SK-N-SH treated with all-trans-retinoic acid at 6 μM for 48 hours (cell line): ENCODE results near the gene SH3D19.

Experiments
- ATAC-seq: fragments of 200-7000 bp; cut with Tn5 transposase; 3 replicates; pipeline ENCODE4 v1.9.1; 2020; ENCODE audit warnings: mild to moderate bottlenecking, moderate library complexity
- ARNTL ChIP-seq: fragments of 450-650 bp; formaldehyde crosslinking; IDR thresholded peaks from 2 replicates; pipeline ENCODE4 v1.5.0; 2020; ENCODE audit warnings: low read depth, mild to moderate bottlenecking, moderate library complexity, borderline replicate concordance
- BACH2 ChIP-seq: fragments of 250-450 bp; sonication (Bioruptor Pico); IDR thresholded peaks from 2 replicates; pipeline ENCODE4 v1.9.0; 2021; ENCODE audit warnings: mild to moderate bottlenecking, borderline replicate concordance
- CSDC2 ChIP-seq: fragments of 250-450 bp; sonication (Bioruptor Pico); IDR thresholded peaks from 2 replicates; pipeline ENCODE4 v1.5.0; 2020; ENCODE audit warnings: mild to moderate bottlenecking, moderate library complexity
- ESRRG ChIP-seq: fragments of 250-450 bp; sonication (Bioruptor Pico); IDR thresholded peaks from 2 replicates; pipeline ENCODE4 v1.6.1; 2021; ENCODE audit warnings: mild to moderate bottlenecking
- GLIS3 ChIP-seq: fragments of 250-450 bp; sonication (Bioruptor Pico); IDR thresholded peaks from 2 replicates; pipeline ENCODE4 v1.5.0; 2020; ENCODE audit warnings: mild to moderate bottlenecking, moderate library complexity
- ISL1 ChIP-seq: fragments of 250-450 bp; sonication (Bioruptor Pico); IDR thresholded peaks from 2 replicates; pipeline ENCODE4 v2.1.2; 2022; ENCODE audit warnings: mild to moderate bottlenecking, moderate library complexity
- OSR1 ChIP-seq: fragments of 250-450 bp; sonication (Bioruptor Pico); IDR thresholded peaks from 2 replicates; pipeline ENCODE4 v1.8.0; 2022; ENCODE audit warnings: moderate library complexity, mild to moderate bottlenecking, inconsistent platforms
- PPARA ChIP-seq: fragments of 250-450 bp; sonication (Bioruptor Pico); IDR thresholded peaks from 2 replicates; pipeline ENCODE4 v1.5.0; 2020; ENCODE audit warnings: mild to moderate bottlenecking, borderline replicate concordance
- RARB ChIP-seq: fragments of 250-450 bp; sonication (Bioruptor Pico); IDR thresholded peaks from 2 replicates; pipeline ENCODE4 v1.8.0; 2021; ENCODE audit warnings: mild to moderate bottlenecking, moderate library complexity
- TCF4 ChIP-seq: fragments of 250-450 bp; sonication (Bioruptor Pico); IDR thresholded peaks from 2 replicates; pipeline ENCODE4 v1.8.0; 2021; ENCODE audit warnings: mild to moderate bottlenecking, moderate library complexity, borderline replicate concordance
- TOX ChIP-seq: fragments of 250-450 bp; sonication (Bioruptor Pico); IDR thresholded peaks from 2 replicates; pipeline ENCODE4 v1.8.0; 2021; ENCODE audit warnings: mild to moderate bottlenecking, moderate library complexity, borderline replicate concordance
- ZC3H10 ChIP-seq: fragments of 250-450 bp; sonication (Bioruptor Pico); IDR thresholded peaks from 2 replicates; pipeline ENCODE4 v1.5.1; 2021; ENCODE audit warnings: mild to moderate bottlenecking, moderate library complexity
- ZFP3 ChIP-seq: fragments of 250-450 bp; sonication (Bioruptor Pico); IDR thresholded peaks from 2 replicates; pipeline ENCODE4 v1.5.0; 2020; ENCODE audit warnings: mild to moderate bottlenecking, moderate library complexity
- ZFP30 ChIP-seq: fragments of 450-650 bp; formaldehyde crosslinking; IDR thresholded peaks from 2 replicates; pipeline ENCODE4 v1.5.0; 2022; ENCODE audit warnings: mild to moderate bottlenecking, moderate library complexity
- ZNF565 ChIP-seq: fragments of 450-650 bp; formaldehyde crosslinking; conservative IDR thresholded peaks from 2 replicates; pipeline ENCODE4 v1.5.0; 2020; ENCODE audit warnings: low read depth, mild to moderate bottlenecking, moderate library complexity
- ZNF70 ChIP-seq: fragments of 450-650 bp; formaldehyde crosslinking; IDR thresholded peaks from 2 replicates; pipeline ENCODE4 v1.5.0; 2020; ENCODE audit warnings: mild to moderate bottlenecking, moderate library complexity
- ZNF8 ChIP-seq: fragments of 450-650 bp; formaldehyde crosslinking; IDR thresholded peaks from 2 replicates; pipeline ENCODE4 v1.5.0; 2020; ENCODE audit warnings: mild to moderate bottlenecking, moderate library complexity
- TF ChIP-seq, protein P1 (sequence below): fragments of 250-450 bp; sonication (Bioruptor Pico); IDR thresholded peaks from 2 replicates; pipeline ENCODE4 v1.8.0; 2020; ENCODE audit warnings: mild to moderate bottlenecking, moderate library complexity, borderline replicate concordance
- TF ChIP-seq, protein P2 (sequence below): fragments of 250-450 bp; sonication (Bioruptor Pico); IDR thresholded peaks from 2 replicates; pipeline ENCODE4 v1.5.1; 2020; ENCODE audit warnings: low read depth, mild to moderate bottlenecking, moderate library complexity
- TF ChIP-seq, protein P3 (sequence below): fragments of 250-450 bp; sonication (Bioruptor Pico); IDR thresholded peaks from 2 replicates; pipeline ENCODE4 v1.5.1; 2021; ENCODE audit warnings: mild to moderate bottlenecking, moderate library complexity
- TF ChIP-seq, protein P4 (sequence below): fragments of 250-450 bp; sonication (Bioruptor Pico); IDR thresholded peaks from 2 replicates; pipeline ENCODE4 v1.5.0; 2020; ENCODE audit warnings: mild to moderate bottlenecking, moderate library complexity
- TF ChIP-seq, protein P5 (sequence below): fragments of 250-450 bp; sonication (Bioruptor Pico); IDR thresholded peaks from 2 replicates; pipeline ENCODE4 v1.8.0; 2021; ENCODE audit warnings: low read depth, mild to moderate bottlenecking, moderate library complexity, borderline replicate concordance

The SH3D19 gene

DNA sequence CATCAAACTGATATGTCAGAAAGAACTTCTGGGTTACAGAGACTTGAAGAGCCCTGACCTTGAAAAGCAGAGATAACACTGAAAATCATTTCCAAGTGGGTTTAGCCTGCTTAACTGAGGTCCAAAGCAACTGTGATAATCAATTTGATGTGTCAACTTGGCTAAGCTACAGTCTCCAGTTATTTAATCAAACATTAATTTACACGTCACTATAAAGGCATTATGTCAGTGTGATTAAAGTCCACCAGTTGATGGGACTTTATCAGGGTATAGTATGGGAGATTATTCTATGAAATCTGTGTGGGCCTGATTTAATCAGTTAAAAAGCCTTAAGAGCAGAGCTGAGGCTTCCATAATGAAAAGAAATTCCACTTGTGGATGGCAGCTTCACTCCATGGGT is 117.5 kb downstream of the SH3D19 start:
- TF ChIP-seq BACH2 (CRISPR knock-in tag) (no peak), ZNF565 (CRISPR knock-in tag) (no peak), ZNF70 (CRISPR knock-in tag) (no peak)
- TF ChIP-seq, protein P1, sequence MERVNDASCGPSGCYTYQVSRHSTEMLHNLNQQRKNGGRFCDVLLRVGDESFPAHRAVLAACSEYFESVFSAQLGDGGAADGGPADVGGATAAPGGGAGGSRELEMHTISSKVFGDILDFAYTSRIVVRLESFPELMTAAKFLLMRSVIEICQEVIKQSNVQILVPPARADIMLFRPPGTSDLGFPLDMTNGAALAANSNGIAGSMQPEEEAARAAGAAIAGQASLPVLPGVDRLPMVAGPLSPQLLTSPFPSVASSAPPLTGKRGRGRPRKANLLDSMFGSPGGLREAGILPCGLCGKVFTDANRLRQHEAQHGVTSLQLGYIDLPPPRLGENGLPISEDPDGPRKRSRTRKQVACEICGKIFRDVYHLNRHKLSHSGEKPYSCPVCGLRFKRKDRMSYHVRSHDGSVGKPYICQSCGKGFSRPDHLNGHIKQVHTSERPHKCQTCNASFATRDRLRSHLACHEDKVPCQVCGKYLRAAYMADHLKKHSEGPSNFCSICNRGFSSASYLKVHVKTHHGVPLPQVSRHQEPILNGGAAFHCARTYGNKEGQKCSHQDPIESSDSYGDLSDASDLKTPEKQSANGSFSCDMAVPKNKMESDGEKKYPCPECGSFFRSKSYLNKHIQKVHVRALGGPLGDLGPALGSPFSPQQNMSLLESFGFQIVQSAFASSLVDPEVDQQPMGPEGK (CRISPR knock-in tag) = no peak
- TF ChIP-seq, protein P2, sequence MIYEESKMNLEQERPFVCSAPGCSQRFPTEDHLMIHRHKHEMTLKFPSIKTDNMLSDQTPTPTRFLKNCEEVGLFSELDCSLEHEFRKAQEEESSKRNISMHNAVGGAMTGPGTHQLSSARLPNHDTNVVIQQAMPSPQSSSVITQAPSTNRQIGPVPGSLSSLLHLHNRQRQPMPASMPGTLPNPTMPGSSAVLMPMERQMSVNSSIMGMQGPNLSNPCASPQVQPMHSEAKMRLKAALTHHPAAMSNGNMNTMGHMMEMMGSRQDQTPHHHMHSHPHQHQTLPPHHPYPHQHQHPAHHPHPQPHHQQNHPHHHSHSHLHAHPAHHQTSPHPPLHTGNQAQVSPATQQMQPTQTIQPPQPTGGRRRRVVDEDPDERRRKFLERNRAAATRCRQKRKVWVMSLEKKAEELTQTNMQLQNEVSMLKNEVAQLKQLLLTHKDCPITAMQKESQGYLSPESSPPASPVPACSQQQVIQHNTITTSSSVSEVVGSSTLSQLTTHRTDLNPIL (CRISPR knock-in tag) = no peak
- TF ChIP-seq, all 23 proteins: peak for 0
- no peak for ATAC-seq

DNA sequence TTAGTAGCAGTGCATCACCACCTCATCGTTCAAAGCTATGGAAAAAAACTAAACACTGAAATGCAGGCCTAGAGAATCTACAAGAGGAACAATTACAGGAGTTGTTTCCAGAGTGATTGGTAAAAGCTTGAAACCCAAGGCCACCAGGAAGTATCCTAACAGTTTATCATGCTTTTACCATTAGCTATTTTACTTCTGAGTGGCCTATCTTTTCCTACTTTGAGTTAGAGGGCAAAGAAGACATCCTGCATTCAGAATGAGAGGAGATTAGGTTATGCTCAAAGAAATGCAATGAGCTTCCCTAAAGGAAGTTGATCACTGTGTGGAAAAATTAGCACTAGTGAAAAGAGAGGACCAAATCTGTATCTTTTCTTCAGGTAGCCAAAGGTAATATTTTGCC is 118.2 kb downstream of the SH3D19 start:
- no peak for ATAC-seq
- TF ChIP-seq, protein P2 (CRISPR knock-in tag) = no peak
- TF ChIP-seq PPARA (no peak), OSR1 (CRISPR knock-in tag) (no peak), CSDC2 (CRISPR knock-in tag) (no peak), RARB (CRISPR knock-in tag) (no peak), BACH2 (CRISPR knock-in tag) (no peak), ZFP30 (CRISPR knock-in tag) (no peak), TOX (CRISPR knock-in tag) (no peak), ZFP3 (CRISPR knock-in tag) (no peak), ZNF8 (no peak)
- TF ChIP-seq, protein P3, sequence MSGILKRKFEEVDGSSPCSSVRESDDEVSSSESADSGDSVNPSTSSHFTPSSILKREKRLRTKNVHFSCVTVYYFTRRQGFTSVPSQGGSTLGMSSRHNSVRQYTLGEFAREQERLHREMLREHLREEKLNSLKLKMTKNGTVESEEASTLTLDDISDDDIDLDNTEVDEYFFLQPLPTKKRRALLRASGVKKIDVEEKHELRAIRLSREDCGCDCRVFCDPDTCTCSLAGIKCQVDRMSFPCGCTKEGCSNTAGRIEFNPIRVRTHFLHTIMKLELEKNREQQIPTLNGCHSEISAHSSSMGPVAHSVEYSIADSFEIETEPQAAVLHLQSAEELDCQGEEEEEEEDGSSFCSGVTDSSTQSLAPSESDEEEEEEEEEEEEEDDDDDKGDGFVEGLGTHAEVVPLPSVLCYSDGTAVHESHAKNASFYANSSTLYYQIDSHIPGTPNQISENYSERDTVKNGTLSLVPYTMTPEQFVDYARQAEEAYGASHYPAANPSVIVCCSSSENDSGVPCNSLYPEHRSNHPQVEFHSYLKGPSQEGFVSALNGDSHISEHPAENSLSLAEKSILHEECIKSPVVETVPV (CRISPR knock-in tag) = no peak
- TF ChIP-seq, all 23 proteins: peak for 0

DNA sequence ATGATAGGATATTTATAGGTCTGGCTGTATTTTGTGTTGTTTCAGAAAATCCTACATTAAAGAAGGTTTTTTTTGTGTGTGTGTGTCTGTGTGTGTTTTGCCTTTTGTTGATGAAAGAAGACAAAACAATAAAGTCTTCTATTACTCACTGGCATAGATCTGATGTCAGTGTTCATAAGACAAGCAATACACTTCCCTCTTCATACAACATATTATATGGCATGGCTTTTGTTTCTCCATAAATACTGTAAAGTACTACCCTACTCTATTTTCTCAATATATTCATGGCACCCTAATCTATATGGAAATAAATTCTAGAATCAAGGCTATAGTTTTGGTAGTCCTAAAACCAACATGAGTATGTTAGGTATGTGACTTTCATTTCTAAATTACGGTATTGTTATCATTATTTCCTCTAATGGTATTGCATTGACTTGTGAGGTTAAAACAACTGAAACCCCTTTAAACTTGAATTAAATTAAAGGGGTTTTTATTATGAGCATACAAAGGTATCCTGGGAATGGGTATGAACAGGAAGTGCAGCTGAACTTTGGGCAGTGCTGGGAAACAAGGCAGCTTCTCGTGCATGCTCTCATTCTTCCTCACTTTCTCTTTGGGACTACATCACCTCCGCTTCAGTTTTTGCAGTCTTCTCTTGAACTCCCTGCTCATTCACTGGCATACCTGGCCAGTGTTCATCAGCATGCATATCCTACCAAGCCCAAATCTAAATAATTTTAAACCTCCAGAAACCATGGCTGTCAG is 119.0 kb downstream of the SH3D19 start:
- no peak for TF ChIP-seq RARB (CRISPR knock-in tag)
- no peak for TF ChIP-seq OSR1 (CRISPR knock-in tag)
- no peak for TF ChIP-seq ISL1
- TF ChIP-seq, protein P2 (CRISPR knock-in tag) = no peak
- TF ChIP-seq, protein P3 (CRISPR knock-in tag) = no peak
- TF ChIP-seq TCF4 = no peak
- TF ChIP-seq ESRRG (CRISPR knock-in tag) = no peak
- no peak for TF ChIP-seq ARNTL (CRISPR knock-in tag)
- no peak for TF ChIP-seq GLIS3
- no peak for TF ChIP-seq ZFP3 (CRISPR knock-in tag)
- TF ChIP-seq, protein P4, sequence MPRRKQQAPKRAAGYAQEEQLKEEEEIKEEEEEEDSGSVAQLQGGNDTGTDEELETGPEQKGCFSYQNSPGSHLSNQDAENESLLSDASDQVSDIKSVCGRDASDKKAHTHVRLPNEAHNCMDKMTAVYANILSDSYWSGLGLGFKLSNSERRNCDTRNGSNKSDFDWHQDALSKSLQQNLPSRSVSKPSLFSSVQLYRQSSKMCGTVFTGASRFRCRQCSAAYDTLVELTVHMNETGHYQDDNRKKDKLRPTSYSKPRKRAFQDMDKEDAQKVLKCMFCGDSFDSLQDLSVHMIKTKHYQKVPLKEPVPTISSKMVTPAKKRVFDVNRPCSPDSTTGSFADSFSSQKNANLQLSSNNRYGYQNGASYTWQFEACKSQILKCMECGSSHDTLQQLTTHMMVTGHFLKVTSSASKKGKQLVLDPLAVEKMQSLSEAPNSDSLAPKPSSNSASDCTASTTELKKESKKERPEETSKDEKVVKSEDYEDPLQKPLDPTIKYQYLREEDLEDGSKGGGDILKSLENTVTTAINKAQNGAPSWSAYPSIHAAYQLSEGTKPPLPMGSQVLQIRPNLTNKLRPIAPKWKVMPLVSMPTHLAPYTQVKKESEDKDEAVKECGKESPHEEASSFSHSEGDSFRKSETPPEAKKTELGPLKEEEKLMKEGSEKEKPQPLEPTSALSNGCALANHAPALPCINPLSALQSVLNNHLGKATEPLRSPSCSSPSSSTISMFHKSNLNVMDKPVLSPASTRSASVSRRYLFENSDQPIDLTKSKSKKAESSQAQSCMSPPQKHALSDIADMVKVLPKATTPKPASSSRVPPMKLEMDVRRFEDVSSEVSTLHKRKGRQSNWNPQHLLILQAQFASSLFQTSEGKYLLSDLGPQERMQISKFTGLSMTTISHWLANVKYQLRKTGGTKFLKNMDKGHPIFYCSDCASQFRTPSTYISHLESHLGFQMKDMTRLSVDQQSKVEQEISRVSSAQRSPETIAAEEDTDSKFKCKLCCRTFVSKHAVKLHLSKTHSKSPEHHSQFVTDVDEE (CRISPR knock-in tag) = no peak
- TF ChIP-seq ZNF565 (CRISPR knock-in tag) = no peak
- TF ChIP-seq, protein P5, sequence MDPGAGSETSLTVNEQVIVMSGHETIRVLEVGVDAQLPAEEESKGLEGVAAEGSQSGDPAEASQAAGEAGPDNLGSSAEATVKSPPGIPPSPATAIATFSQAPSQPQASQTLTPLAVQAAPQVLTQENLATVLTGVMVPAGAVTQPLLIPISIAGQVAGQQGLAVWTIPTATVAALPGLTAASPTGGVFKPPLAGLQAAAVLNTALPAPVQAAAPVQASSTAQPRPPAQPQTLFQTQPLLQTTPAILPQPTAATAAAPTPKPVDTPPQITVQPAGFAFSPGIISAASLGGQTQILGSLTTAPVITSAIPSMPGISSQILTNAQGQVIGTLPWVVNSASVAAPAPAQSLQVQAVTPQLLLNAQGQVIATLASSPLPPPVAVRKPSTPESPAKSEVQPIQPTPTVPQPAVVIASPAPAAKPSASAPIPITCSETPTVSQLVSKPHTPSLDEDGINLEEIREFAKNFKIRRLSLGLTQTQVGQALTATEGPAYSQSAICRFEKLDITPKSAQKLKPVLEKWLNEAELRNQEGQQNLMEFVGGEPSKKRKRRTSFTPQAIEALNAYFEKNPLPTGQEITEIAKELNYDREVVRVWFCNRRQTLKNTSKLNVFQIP = no peak
- TF ChIP-seq CSDC2 (CRISPR knock-in tag) = no peak
- TF ChIP-seq ZC3H10 (CRISPR knock-in tag) = no peak
- TF ChIP-seq BACH2 (CRISPR knock-in tag) = no peak
- no peak for ATAC-seq
